SH-SY5Y (cell line): ENCODE results near the gene SMCHD1.

Experiments
- GATA2 ChIP-seq: IDR thresholded peaks from 2 replicates; pipeline ENCODE4 v1.6.1; 2011; ENCODE audit warnings: mild to moderate bottlenecking, low read depth, low read length
- GATA3 ChIP-seq: IDR thresholded peaks from 2 replicates; pipeline ENCODE4 v1.6.1; 2011; ENCODE audit warnings: low read depth, mild to moderate bottlenecking, low read length, moderate library complexity

DNA sequence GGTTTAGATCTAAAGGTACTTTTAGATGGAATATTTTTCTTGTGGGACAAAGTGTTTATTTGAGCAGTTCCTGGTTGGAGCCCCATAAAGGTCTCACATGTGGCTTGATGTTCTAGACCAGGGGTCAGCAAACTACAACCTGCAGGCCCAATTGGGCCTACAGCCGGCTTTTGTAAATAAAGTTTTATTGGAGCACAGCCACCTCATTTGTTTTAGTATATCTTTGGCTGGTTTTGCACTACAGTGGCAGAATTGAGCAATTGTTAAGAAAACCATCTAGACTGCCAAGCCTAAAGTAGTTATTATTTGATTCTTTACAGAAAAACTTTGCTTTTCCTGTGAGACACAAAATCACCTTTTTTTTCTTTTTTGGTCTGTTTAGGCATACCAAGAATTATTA lies 42.5 kb upstream of the SMCHD1 start:
- TF ChIP-seq GATA2 (no peak), GATA3 (no peak)
